Right lobe of liver (tissue), 4 donors: Measurements from ENCODE around the gene PLCB4.

Experiments used
- CTCF ChIP-seq, 4 donors: fragments of 200-600 bp in 3 of 4; fragments of 450-650 bp in 1 of 4; IDR thresholded peaks; one replicate each; pipeline versions ENCODE4 v1.5.1 to v1.8.0; 2016 to 2022; ENCODE audit warnings: antibody characterized with exemption in 4 of 4, mild to moderate bottlenecking in 2 of 4
- POLR2A ChIP-seq: fragments of 450-650 bp; IDR thresholded peaks from one replicate; pipeline ENCODE4 v1.6.1; 2017; ENCODE audit warnings: antibody characterized with exemption, mild to moderate bottlenecking
- donor health status: DM: no; HTN: no; CAD: no.
- donor health status: DM: no; HTN: no; CAD: no.
- donor health status: DM: no; HTN: yes; CAD: no.

GRCh38 chr20:9280666-9281065 lies 211.8 kb downstream of the PLCB4 start:
- TF ChIP-seq POLR2A = no peak
- TF ChIP-seq CTCF (IDR thresholded peaks at IDR 0.05) = no peak
